CD4-positive, alpha-beta T cell treated with Interleukin-12 subunit alpha and Interleukin-12 subunit beta, for 1 hour (primary cell): ENCODE results near the gene MCM5.
"Not testable (repeated sequence)": the region's sequence is repeated elsewhere in the genome, so short reads cannot be mapped to it uniquely, and the experiment has no call there.

Experiments used
- DNase-seq: peaks from one replicate; pipeline ENCODE4 v3.0.0-alpha.2; 2020

Gene MCM5

DNA sequence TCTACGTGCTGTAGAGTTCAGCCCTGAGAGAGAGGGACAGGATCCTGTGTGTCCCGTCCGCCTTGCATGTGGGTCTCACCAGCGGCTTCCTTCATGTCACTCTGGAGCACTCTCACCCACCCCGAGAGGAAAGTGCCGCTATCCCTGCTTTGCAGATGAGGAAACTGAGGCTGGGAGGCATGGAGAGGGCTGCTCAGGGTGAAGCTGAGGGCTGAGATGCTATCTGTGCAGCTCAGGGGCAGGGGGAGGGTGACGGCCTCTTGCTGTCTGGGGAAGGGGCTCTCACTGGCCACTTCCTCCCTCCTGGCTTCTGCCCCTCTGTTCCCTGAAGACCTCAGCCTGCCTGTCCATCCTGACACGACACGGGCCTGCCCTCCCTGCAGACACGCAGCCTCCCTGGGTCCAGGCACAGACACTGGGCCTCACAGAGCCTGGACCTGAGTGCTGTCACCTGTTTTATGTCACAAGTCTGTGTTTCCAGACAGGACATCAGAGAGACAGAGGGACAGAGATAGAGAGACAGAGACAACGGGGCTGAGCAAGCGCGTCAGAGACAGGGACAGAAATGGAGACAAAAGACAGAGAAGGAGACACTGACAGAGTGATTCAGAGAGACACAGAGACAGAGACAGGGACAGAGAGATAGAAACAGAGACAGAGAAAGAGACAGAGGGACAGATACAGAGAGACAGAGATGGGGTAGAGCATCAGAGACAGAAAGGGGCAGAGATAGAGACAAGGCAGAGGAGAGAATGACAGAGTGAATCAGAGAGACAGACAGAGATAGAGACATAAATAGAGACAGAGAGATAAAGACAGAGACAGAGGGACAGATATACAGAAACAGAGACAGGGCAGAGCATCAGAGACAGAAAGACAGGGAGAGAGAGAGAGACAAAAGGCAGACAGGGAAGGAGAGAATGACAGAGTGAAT is 53.1 kb downstream of the MCM5 start:
- DNase-seq = no peak

DNA sequence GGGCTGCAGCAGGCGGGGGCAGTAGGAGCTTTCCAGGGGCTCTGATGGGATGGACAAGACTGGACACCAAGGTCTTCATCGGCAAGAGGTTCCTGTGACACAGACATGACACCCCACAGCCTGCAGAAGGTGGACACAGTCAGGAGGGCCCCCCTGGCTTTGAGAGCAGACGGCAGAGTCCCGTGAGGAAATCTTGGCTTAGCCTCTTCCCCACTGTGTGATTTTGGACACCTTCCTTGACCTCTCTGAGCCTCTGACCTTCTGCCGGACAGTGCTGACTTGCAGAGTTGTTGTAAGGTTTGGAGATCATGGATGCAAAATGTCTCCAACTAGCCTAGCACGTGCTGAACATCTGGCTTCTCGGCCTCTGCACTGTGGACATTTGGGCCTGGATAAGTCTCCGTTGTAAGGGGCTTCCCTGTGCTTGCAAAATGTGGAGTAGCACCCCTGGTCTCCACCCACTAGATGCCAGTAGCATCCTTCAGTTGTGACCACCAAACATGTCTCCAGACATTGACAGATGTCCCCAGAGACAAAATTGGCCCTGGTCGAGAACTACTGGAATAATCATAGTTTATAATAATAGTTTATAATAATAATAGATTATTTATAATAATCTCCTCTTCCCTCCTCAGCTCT is 54.6 kb downstream of the MCM5 start:
- DNase-seq = no peak

- no peak for DNase-seq
These were observed 55.6 kb downstream of the MCM5 start for GRCh38 chr22:35455529-35455928.

DNA sequence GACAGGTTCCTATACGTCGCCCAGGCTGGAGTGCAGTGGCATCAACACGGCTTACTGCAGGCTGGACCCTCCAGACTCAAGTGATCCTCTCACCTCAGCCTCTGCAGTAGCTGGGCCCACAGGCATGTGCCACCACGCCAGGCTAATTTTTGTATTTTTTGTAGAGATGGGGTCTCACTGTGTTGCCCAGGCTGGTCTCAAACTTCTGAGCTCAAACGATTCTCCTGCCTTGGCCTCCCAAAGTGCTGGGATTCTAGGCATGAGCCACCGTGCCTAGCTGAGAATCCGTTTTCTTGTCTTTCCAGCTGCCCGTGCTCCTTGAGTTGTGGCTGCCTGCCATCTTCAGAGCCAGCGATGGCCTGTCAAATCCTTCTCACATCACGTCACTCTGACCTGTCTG is 56.8 kb downstream of the MCM5 start:
- DNase-seq = no peak

DNA sequence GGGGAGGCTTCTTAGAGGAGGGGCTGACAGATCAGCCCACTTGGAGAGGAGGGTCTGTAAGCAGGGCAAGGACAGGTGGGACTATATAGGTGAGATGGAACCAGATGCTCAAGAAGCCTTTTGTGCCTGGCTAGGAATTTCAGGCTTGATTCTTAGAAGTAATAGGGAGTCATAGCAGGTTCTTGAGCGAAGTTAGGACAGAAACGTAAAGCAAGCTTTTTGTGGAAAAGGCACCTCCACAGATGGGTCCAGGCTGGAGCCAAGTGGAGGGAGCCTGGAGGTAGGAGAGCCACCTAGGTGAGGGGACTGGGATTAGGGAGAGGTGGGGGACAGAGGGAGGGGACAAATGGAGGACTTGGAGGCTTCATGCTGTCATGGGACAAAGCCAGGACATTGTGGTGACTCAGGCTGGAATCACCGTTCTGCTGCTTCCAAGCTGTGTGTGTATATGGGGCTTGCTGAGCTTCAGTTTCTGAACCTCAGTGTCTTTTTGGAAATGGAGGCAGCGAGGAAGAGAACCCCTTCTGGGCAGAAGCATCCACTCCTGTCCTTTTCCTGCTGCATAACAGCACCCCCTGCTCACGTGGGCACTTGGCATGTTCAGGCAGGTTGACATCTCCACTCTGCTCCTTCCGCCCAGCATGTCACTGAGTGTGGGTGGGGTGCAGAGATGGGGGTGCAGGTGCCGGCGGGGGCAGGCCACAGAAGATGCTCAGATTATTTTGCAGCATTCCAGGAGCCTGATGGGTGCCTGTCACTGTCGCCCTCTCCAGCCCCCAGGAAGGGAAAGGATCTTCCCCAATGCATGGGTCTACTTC is 58.0 kb downstream of the MCM5 start:
- DNase-seq = no peak

GRCh38 chr22:35458547-35459422 is 58.8 kb downstream of the MCM5 start:
- DNase-seq = no peak

DNA sequence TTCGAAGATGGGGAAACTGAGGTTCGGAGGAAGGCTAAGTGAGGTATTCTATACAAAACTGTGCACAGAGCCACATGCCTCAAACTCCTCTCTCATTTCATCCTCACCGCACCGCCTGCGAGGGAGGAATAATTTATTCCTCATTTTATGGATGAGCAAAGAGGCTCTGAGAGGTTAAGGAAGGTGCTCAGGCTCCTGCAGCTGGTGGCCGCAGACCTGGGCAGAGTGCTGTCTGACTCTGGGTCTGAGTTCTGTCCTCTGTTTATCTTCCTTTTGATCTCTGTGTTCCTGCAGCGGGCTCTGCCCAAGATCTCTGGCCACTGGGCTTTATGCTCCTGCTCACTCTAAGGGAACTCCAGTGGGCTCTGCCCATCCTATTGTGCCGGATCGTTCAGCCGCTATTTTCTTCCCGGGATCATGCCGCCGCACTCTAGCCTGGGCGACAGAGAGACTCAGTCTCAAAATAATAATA is 59.5 kb downstream of the MCM5 start:
- DNase-seq = no peak

GRCh38 chr22:35459976-35460375 is 60.0 kb downstream of the MCM5 start:
- DNase-seq = not testable (repeated sequence)

GRCh38 chr22:35460688-35461087 is 60.7 kb downstream of the MCM5 start:
- no peak for DNase-seq

GRCh38 chr22:35462498-35463230 is 62.7 kb downstream of the MCM5 start:
- no peak for DNase-seq

DNA sequence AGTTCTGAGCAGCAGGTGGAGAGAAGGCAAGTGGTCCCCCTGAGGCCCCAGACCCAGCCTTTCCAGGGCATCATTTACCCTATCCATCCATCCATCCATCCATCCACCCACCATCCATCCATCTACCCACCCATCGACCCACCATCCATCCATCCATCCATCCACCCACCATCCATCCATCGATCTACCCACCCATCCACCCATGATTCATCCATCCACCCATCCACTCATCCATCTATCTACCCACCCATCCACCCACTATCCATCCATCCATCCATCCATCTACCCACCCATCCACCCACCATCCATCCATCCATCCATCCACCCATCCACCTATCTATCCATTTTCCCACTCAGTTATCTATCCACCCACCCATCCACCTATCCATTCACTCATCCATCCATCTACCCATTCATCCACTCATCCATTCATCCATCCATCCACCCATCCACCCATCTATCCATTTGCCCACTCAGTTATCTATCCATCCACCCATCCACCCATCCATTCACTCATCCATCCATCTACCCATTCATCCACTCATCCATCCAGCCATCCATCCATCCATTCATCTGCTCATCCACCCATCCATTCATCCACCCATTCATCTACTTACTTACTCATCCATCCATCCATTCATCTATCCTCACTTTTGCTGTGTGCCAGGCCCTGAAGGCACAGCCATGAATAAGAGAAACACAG is 63.4 kb downstream of the MCM5 start:
- DNase-seq = no peak

DNA sequence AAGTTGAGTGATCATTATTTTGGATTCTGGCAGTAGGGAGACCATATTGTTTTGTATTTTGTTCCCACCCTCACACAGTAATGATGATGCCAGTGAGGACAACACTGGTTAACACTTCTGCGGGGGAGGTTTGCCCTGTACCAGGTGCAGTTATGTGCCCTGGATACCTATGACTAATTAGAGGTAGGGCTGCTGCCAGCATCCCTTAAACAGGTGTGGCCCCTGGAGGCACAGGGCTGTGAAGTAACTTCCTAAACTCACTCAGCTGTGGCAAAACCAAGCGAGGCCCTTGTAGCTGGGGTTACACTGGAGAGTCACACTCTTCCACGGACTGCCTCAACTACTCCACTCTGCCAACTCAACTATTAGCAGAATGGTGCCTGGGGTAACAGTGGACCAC is 64.5 kb downstream of the MCM5 start:
- DNase-seq = no peak

DNA sequence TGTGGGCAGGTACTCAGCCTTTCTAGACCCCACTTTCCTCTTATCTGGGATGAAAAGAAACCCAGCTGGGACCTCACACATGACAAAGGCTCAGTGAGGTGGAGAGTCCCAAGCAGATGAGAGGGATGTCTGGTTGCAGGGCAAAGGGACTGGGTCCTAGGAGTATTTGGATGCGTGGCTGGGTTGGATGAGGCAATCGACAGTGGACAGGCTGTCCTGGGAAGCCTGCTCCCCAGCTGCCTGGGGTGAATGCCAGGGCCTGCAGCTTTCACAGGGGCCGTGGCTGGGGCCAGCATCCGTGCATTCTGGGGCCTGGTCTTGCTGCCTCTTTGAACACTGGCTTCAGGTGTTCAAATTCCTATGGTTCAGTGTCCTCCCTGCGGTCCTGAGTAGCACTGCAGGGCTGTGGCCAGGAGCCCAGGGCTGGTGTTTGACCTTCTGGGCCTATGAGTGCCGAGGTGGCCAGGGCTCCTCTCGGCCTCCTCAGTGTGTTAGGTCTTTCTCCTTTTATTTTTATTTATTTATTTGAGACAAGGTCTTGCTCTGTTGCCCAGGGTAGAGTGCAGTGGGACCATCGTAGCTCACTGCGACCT is 65.3 kb downstream of the MCM5 start:
- DNase-seq = no peak

- DNase-seq = no peak
These were observed 67.9 kb downstream of the MCM5 start for GRCh38 chr22:35467681-35468434.

GRCh38 chr22:35470903-35471321 is 71.0 kb downstream of the MCM5 start:
- no peak for DNase-seq

DNA sequence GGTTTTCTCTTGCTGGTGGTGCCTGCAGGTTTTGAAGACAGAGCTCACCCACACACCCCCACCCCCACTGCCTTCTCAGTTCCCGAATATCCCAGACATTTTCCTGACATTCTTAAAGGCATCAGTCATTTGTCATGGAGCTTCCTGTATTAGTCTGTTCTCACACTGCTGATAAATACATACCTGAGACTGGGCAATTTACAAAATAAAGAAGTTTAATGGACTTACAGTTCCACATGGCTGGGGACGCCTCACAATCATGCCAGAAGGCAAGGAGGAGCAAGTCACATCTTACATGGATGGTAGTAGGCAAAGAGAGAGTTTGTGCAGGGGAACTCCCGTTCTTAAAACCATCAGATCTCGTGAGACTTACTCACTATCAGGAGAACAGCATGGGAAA is 71.6 kb downstream of the MCM5 start:
- DNase-seq = not testable (repeated sequence)

DNA sequence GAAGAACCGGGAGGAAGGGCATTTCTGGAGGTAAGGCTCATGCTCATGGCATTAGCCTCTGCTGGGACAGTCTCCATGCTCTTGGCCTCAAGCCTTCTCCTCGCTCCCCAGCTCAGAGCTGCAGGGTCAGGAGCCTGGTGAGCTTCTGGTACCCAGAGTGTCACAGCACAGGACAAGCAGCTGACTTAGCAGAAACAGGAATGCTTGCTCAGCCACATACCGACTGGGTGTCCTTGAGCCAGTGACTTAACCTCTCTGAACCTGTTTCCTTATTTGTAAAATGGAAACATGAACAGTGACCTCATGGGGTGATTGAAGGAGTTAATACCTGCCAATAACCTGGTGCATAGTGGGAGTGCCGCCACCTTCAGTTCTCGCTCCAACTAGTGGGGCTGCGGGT is 72.5 kb downstream of the MCM5 start:
- DNase-seq = no peak

DNA sequence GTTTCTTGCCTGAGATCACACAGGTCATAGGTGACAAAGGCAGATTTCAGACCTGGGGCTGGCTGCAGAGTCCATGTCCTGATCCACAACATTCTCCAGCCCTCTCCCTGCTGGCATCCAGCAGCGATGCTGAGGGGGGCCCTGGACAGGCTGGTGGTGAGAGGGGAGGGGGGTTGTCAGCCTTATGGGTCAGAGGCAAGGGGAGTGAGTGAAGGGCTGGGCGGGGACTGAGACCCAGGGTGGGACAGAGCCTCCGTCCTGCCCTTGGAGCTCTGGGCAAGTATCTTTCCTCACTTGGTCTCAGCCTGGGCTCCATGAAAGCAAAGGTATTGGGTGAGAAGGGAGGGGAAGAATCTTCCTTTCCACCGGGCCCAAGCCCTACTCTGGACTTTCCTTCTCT is 74.0 kb downstream of the MCM5 start:
- no peak for DNase-seq
